Small intestine (tissue), 7 donors: ENCODE data around the gene NCOA5. TPM values are rescaled to one million over a fixed set of nuclear protein-coding genes. Genes with fewer than 3 reads are reported as not detected.
A peak's percentile ranks its signal among the peaks of the same experiment; 100 is the strongest.

Experiments
- DNase-seq, 2 donors: peaks; one replicate each; pipeline versions ENCODE4 v3.0.0 to v3.0.0-alpha.2; 2013
- FAIRE-seq: peaks from 2 replicates; lab custom pipeline; 2012; peaks lifted over from hg19 to GRCh38; lab: Jason Lieb, UNC
- H3K27ac ChIP-seq, 3 donors: one replicate each; pipeline ENCODE4 v1.5.1; 2013; ENCODE audit warnings: low read length in 2 of 3, mild to moderate bottlenecking in 2 of 3, control low read depth in 1 of 3, inconsistent platforms in 1 of 3, low read depth in 1 of 3, moderate library complexity in 1 of 3
- H3K27me3 ChIP-seq, 3 donors: one replicate each; pipeline ENCODE4 v1.6.1; 2013; ENCODE audit warnings: low read length in 3 of 3, inconsistent platforms in 1 of 3; ENCODE audit not compliant: control insufficient read depth in 3 of 3, insufficient read depth in 3 of 3
- H3K36me3 ChIP-seq, 3 donors: one replicate each; pipeline ENCODE4 v1.6.1; 2013; ENCODE audit warnings: low read length in 3 of 3, inconsistent platforms in 1 of 3, low read depth in 1 of 3, mild to moderate bottlenecking in 1 of 3, moderate library complexity in 1 of 3; ENCODE audit not compliant: control insufficient read depth in 3 of 3, insufficient read depth in 2 of 3
- H3K4me1 ChIP-seq, 3 donors: one replicate each; pipeline ENCODE4 v1.6.1; 2013; ENCODE audit warnings: low read length in 2 of 3, inconsistent platforms in 1 of 3, low read depth in 1 of 3, mild to moderate bottlenecking in 1 of 3, moderate library complexity in 1 of 3; ENCODE audit not compliant: control insufficient read depth in 3 of 3, insufficient read depth in 2 of 3
- H3K4me3 ChIP-seq, 3 donors: one replicate each; pipeline ENCODE4 v1.5.1; 2013; ENCODE audit warnings: low read length in 3 of 3, control low read depth in 1 of 3, inconsistent platforms in 1 of 3, low read depth in 1 of 3, mild to moderate bottlenecking in 1 of 3, moderate library complexity in 1 of 3
- H3K9me3 ChIP-seq, 2 donors: one replicate each; pipeline ENCODE4 v1.6.1; 2013; ENCODE audit warnings: low read depth in 1 of 2, low read length in 1 of 2; ENCODE audit not compliant: control insufficient read depth in 2 of 2, insufficient read depth in 1 of 2
- WGBS, 3 donors: extraction: QIAGEN DNeasy Blood & Tissue Kit; methylation state at CpG; one replicate each; pipeline ENCODE4 v1.1.7; 2013; 5-methylcytosine and 5-hydroxymethylcytosine counted together
- polyA plus RNA-seq, 4 donors: library from polyadenylated mRNA; stranded (reverse) in 3 of 4; unstranded in 1 of 4; fragments of 200-250 nt in 3 of 4; fragments of 120-200 nt in 1 of 4; gene quantifications; one replicate each; pipeline versions ENCODE4 v1.2.1 to v1.2.3, GENCODE V29; 2013
- donor health status: healthy with polysubstance abuse.
- donor health status: control.
- donor health status: control.
- donor health status: Bipolar disorder and iron deficiency.
- donor health status: healthy.

The NCOA5 gene
- polyA plus RNA-seq, 4 donors = 13.2 to 36.8 (median 14.7) TPM

DNA sequence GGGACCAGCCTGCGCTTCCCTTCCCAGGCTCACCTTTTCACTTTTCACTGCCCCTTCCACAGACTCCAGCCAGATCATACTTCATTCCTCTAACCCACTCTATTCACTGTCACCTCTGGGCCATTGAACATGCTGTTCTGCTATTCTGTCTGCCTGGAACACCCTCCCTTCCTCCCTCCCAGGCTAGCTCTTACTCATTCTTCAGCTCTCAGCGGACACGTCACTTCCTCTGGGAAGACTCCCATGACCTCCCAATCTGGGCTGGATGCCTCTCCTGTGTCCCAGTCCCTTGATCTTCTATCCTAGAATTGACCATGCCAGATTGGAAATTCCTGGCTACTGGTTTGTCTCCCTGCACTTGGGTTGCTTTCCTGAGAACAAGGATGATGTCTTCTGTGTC lies 55.7 kb downstream of the NCOA5 start:
- Histone ChIP-seq H3K27ac (no peak overlapping the region), H3K4me1 (no peaks in the 10 kb centered on the region), H3K9me3 (no peaks in the 10 kb centered on the region), H3K27me3 (peaks cover 13 to 50% (median 26%) of the 10 kb centered on the region in 3 donors), H3K4me3 (no peak overlapping the region), H3K36me3 (no peaks in the 10 kb centered on the region)
- no peak for FAIRE-seq
- no peak for DNase-seq
- WGBS, 3 donors = 82 to 85% (median 83%) methylated on average over 3 of the region's 3 CpGs

DNA sequence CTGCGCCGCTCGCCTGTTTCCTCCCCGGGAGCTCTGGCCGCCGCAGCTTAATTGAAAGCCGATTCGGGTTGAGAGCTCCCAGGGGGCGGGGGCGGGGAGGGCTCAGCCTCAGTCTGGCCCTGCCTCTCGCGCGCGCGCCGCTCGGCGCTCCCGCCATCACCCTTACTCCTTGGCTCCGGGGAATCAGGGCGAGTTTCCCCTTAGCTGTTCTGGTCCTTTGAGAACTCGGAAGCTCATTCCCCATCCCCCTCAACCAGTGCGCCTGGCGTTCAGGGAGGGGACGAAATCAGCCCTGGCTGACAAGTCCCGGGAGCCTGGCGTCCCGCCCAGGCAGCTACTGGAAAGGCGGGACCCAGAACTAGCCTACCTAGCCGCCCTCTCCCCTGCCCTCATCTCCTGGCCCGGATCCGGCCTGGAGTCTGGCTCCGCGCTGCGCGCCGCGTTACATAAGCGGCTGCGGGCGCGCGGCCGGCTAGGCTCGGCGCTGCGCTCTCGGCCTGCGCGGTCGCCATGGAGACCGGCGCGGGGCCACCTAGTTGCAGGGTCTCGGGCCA lies 58.0 kb downstream of the NCOA5 start:
- Histone ChIP-seq H3K9me3 (no peaks in the 10 kb centered on the region), H3K27me3 (peaks cover 13 to 67% (median 37%) of the 10 kb centered on the region in 3 donors), H3K27ac (no peak overlapping the region), H3K4me1 (no peaks in the 10 kb centered on the region), H3K4me3 (no peak overlapping the region), H3K36me3 (no peaks in the 10 kb centered on the region)
- 2 to 4% (median 4%) methylated on average over 54 to 55 of the region's 55 CpGs for WGBS, 3 donors
- no peak for FAIRE-seq
- no peak for DNase-seq

DNA sequence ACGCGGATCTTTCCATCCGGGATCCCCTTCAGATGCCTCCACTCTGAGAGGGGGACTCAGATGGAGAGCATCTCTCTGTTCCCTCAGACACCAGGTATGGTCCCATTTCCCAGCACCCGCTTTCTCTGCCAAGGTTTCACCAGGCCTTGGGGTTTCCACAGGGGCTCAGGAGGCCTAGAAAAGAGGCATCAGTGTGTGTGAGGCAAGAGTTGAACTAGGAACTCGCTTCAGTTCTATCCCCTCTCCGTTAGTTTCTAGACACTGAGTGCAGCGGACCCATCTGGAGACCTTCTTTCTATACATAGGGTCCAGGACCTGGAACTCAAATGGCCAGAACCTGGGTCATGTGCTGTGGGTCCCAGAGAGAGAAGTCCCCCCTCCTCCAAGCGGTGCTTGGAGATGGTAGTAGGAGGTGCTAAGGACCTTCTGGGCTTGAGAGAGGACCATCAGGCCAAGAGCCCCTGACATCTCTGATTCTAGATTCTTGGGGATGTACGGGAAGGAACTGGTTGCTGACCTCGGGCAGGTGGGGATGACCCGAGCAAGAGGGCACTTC lies 58.7 kb downstream of the NCOA5 start:
- Histone ChIP-seq H3K27ac (no peak overlapping the region), H3K9me3 (no peaks in the 10 kb centered on the region), H3K4me3 (no peak overlapping the region), H3K36me3 (no peaks in the 10 kb centered on the region), H3K4me1 (no peaks in the 10 kb centered on the region), H3K27me3 (peaks cover 13 to 67% (median 37%) of the 10 kb centered on the region in 3 donors)
- DNase-seq (no peak), FAIRE-seq (no peak)
- whole genome bisulfite sequencing, 3 donors = 17 to 25% (median 23%) methylated on average over 11 of the region's 11 CpGs

DNA sequence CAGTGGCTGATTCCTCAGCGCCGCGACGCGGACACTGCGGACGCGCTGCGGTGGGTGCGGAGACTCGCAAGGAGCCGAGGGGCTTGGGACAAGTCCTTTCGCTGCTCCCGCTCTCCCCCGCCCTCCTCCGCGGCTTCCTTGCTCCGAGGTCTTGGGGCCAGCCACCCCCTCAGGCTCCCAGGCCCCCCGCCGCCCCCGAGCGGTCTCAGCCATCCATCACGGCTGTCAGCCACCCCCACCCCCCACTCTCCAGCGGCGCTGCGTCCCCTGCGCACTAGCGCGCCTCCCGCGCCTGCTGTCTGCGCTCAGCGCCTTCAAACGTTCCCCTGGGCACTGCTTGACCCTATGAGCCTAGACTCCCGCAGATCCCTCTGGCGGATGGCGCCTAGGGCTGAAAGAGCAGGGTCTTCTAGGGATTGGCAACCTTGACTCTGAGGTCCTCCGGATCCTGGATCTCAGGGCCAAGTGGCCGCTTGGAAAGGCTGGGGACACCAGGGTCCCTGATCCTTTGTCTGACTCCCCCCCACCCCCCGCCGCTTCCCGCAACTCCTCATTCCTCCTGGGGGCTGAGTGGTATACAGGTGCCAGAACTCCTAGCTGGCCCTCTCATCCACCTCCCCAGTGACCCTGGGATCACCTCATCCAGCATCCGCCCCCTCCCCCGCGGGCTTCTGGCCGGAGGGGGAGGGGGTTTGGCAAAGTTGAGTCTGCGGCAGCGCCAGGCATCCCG lies 59.3 kb downstream of the NCOA5 start:
- FAIRE-seq (no peak), DNase-seq (no peak)
- no peaks in the 10 kb centered on the region for H3K9me3 ChIP-seq
- no peaks in the 10 kb centered on the region for H3K36me3 ChIP-seq
- H3K27ac ChIP-seq = no peak overlapping the region
- peaks cover 13 to 67% (median 42%) of the 10 kb centered on the region in 3 donors for H3K27me3 ChIP-seq
- H3K4me3 ChIP-seq = no peak overlapping the region
- no peaks in the 10 kb centered on the region for H3K4me1 ChIP-seq
- WGBS, 3 donors = 15 to 27% (median 27%) methylated on average over 37 to 49 of the region's 49 CpGs

- Histone ChIP-seq H3K27me3 (peaks cover 13 to 67% (median 41%) of the 10 kb centered on the region in 3 donors), H3K4me1 (no peaks in the 10 kb centered on the region), H3K36me3 (no peaks in the 10 kb centered on the region), H3K9me3 (no peaks in the 10 kb centered on the region), H3K4me3 (no peak within 1 kb of the TSS), H3K27ac (no peak within 1 kb of the TSS)
- 22 to 43% (median 38%) methylated on average over 45 to 56 of the region's 56 CpGs for WGBS, 3 donors
- DNase-seq (no peak), FAIRE-seq (no peak)
Measured at GRCh38 chr20:46028772-46029371, 60.9 kb downstream of the NCOA5 start, which contains the start of gene SLC12A5. Gene SLC12A5 (plus strand): TSS chr20:46029215. CDS start chr20:46029345, 130 bp downstream.

DNA sequence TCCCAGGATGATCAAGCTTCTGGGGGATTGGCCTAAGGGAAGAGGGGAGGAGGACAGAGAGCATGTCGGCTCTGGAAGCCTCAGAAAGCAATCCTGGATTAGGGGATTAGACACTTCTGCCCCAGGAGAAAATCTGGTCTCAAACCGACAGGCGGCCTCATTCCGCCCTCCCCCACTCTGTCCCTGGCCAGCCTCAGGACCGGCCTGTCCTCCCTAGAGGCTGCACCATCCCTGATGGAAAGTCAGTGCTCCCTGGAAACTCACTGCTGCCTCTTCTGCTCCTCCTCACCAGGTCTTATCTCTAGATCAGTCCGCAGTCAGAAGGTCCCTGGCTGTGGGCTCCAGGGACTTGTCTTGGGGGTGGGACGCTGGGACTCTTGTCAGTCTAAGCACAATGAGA lies 61.7 kb downstream of the NCOA5 start:
- Histone ChIP-seq H3K27me3 (peaks cover 13 to 67% (median 42%) of the 10 kb centered on the region in 3 donors), H3K27ac (no peak overlapping the region), H3K36me3 (no peaks in the 10 kb centered on the region), H3K4me1 (no peaks in the 10 kb centered on the region), H3K9me3 (no peaks in the 10 kb centered on the region), H3K4me3 (no peak overlapping the region)
- WGBS, 3 donors = 49 to 72% (median 71%) methylated on average over 7 of the region's 7 CpGs
- FAIRE-seq (no peak), DNase-seq (no peak)

GRCh38 chr20:46027245-46027853 lies 62.4 kb downstream of the NCOA5 start:
- WGBS, 3 donors = 8 to 17% (median 14%) methylated on average over 4 of the region's 4 CpGs
- DNase-seq = peak in 1 of 2 donors; percentile 63

GRCh38 chr20:46025376-46025783 lies 64.4 kb downstream of the NCOA5 start:
- DNase-seq (no peak), FAIRE-seq (no peak)
- Histone ChIP-seq H3K4me3 (no peak overlapping the region), H3K4me1 (peaks cover 4 to 5% (median 4%) of the 10 kb centered on the region in 3 donors), H3K27ac (no peak overlapping the region), H3K9me3 (no peaks in the 10 kb centered on the region), H3K36me3 (no peaks in the 10 kb centered on the region), H3K27me3 (peaks cover 4 to 58% (median 31%) of the 10 kb centered on the region in 3 donors)
- 57 to 68% (median 59%) methylated on average over 10 of the region's 10 CpGs for WGBS, 3 donors

More at GRCh38 chr20:46027245-46027853, 62.4 kb downstream of the NCOA5 start:
- Histone ChIP-seq H3K4me3 (no peak overlapping the region), H3K4me1 (peaks cover 0 to 3% (median 0%) of the 10 kb centered on the region in 3 donors), H3K36me3 (no peaks in the 10 kb centered on the region), H3K27me3 (peaks cover 9 to 65% (median 35%) of the 10 kb centered on the region in 3 donors), H3K9me3 (no peaks in the 10 kb centered on the region), H3K27ac (no peak overlapping the region)
- no peak for FAIRE-seq
